Progenitor cell of endocrine pancreas (in vitro differentiated cells): ENCODE measurements around the gene LRTM2. TPM values are rescaled to one million over a fixed set of nuclear protein-coding genes. Genes with fewer than 3 reads are reported as not detected.

Experiments
- DNase-seq: peaks from one replicate; pipeline ENCODE4 v3.0.0; 2021; ENCODE audit warnings: low spot score; ENCODE audit not compliant: unreplicated experiment
- H3K27ac Mint-ChIP-seq: 2 replicates; pipeline ENCODE4 v1.8.0; 2021; ENCODE audit warnings: mild to moderate bottlenecking, moderate library complexity, mixed read lengths
- H3K27me3 Mint-ChIP-seq: 2 replicates; pipeline ENCODE4 v1.8.0; 2021; ENCODE audit warnings: mixed read lengths
- H3K36me3 Mint-ChIP-seq: 2 replicates; pipeline ENCODE4 v1.8.0; 2022; ENCODE audit warnings: mixed read lengths; ENCODE audit not compliant: insufficient read depth
- H3K4me1 Mint-ChIP-seq: 2 replicates; pipeline ENCODE4 v1.8.0; 2021; ENCODE audit warnings: low read depth, mixed read lengths
- H3K4me3 Mint-ChIP-seq: 2 replicates; pipeline ENCODE4 v1.8.0; 2021; ENCODE audit warnings: low read depth, mild to moderate bottlenecking, moderate library complexity, mixed read lengths
- H3K9me3 Mint-ChIP-seq: 2 replicates; pipeline ENCODE4 v1.8.0; 2021; ENCODE audit warnings: low read depth, mixed read lengths
- CTCF ChIP-seq: fragments of 200-600 bp; sonication (generic); IDR thresholded peaks from one replicate; pipeline ENCODE4 v1.5.0; 2021; ENCODE audit warnings: antibody characterized with exemption, mild to moderate bottlenecking; ENCODE audit not compliant: unreplicated experiment
- total RNA-seq: library from RNA; stranded (reverse); gene quantifications from 2 replicates; pipeline ENCODE4 v1.2.1, GENCODE V29; 2021

Gene LRTM2
- total RNA-seq, 1 donor from 2014 or later: 0.48 TPM

GRCh38 chr12:1848146-1848545 is 27.8 kb downstream of the LRTM2 start:
- H3K9me3 Mint-ChIP-seq: no peaks in the 10 kb centered on the region
- TF ChIP-seq CTCF: no peak
- no peak for DNase-seq
- H3K27me3 Mint-ChIP-seq: peaks cover 26% of the 10 kb centered on the region
- no peak overlapping the region for H3K27ac Mint-ChIP-seq
- no peak overlapping the region for H3K4me3 Mint-ChIP-seq
- no peaks in the 10 kb centered on the region for H3K36me3 Mint-ChIP-seq
- no peaks in the 10 kb centered on the region for H3K4me1 Mint-ChIP-seq

GRCh38 chr12:1848745-1849144 is 28.4 kb downstream of the LRTM2 start:
- no peaks in the 10 kb centered on the region for H3K9me3 Mint-ChIP-seq
- no peak overlapping the region for H3K27ac Mint-ChIP-seq
- no peak overlapping the region for H3K4me3 Mint-ChIP-seq
- no peak for DNase-seq
- peaks cover 26% of the 10 kb centered on the region for H3K27me3 Mint-ChIP-seq
- H3K36me3 Mint-ChIP-seq: no peaks in the 10 kb centered on the region
- no peaks in the 10 kb centered on the region for H3K4me1 Mint-ChIP-seq
- TF ChIP-seq CTCF: no peak

GRCh38 chr12:1851151-1851701 is 30.9 kb downstream of the LRTM2 start:
- TF ChIP-seq CTCF: no peak
- peaks cover 9% of the 10 kb centered on the region for H3K27me3 Mint-ChIP-seq
- no peaks in the 10 kb centered on the region for H3K9me3 Mint-ChIP-seq

GRCh38 chr12:1852076-1852475 is 31.7 kb downstream of the LRTM2 start:
- no peak for TF ChIP-seq CTCF
- Mint-ChIP-seq H3K9me3 (no peaks in the 10 kb centered on the region), H3K4me1 (no peaks in the 10 kb centered on the region), H3K36me3 (no peaks in the 10 kb centered on the region), H3K4me3 (no peak overlapping the region), H3K27ac (no peak overlapping the region), H3K27me3 (peaks cover 7% of the 10 kb centered on the region)
- no peak for DNase-seq

More at GRCh38 chr12:1851151-1851701, 30.9 kb downstream of the LRTM2 start:
- Mint-ChIP-seq H3K36me3 (no peaks in the 10 kb centered on the region), H3K27ac (no peak overlapping the region), H3K4me3 (no peak overlapping the region), H3K4me1 (no peaks in the 10 kb centered on the region)
- no peak for DNase-seq

- H3K27me3 Mint-ChIP-seq: peaks cover 5% of the 10 kb centered on the region
- TF ChIP-seq CTCF: no peak
- no peaks in the 10 kb centered on the region for H3K9me3 Mint-ChIP-seq
- no peak for DNase-seq
- H3K4me1 Mint-ChIP-seq: no peaks in the 10 kb centered on the region
- no peak overlapping the region for H3K27ac Mint-ChIP-seq
- no peaks in the 10 kb centered on the region for H3K36me3 Mint-ChIP-seq
- H3K4me3 Mint-ChIP-seq: no peak overlapping the region
Measured at GRCh38 chr12:1853716-1854115, 33.4 kb downstream of the LRTM2 start.
